GM12892 (cell line): ENCODE measurements around the gene PDHX. TPM values are rescaled to one million over a fixed set of nuclear protein-coding genes. Genes with fewer than 3 reads are reported as not detected.
A peak's percentile ranks its signal among the peaks of the same experiment; 100 is the strongest.
"Not testable (repeated sequence)": the region's sequence is repeated elsewhere in the genome, so short reads cannot be mapped to it uniquely, and the experiment has no call there.

Experiments used
- DNase-seq: peaks from one replicate; pipeline ENCODE4 v3.0.0; 2011; ENCODE audit not compliant: insufficient read length
- FAIRE-seq: peaks from 2 replicates; lab custom pipeline; 2011; peaks lifted over from hg19 to GRCh38; lab: Jason Lieb, UNC
- POLR2A ChIP-seq: IDR thresholded peaks from 2 replicates; pipeline ENCODE4 v1.6.1; 2011; ENCODE audit warnings: low read depth, low read length, control low read depth
- POLR2AphosphoS5 ChIP-seq: IDR thresholded peaks from 2 replicates; pipeline ENCODE4 v1.6.1; 2011; ENCODE audit warnings: low read depth, low read length, control low read depth
- TAF1 ChIP-seq: IDR thresholded peaks from 2 replicates; pipeline ENCODE4 v1.6.1; 2011; ENCODE audit warnings: low read depth, mild to moderate bottlenecking, control low read depth, low read length, borderline replicate concordance
- polyA plus RNA-seq: library from polyadenylated mRNA; unstranded; fragments of >200 nt; gene quantifications from one replicate; pipeline ENCODE4 v1.2.1, GENCODE V29; 2012; ENCODE audit warnings: missing spikeins, inconsistent platforms; ENCODE audit not compliant: missing spikeins

PDHX gene
- polyA plus RNA-seq, result 22.0 TPM

GRCh38 chr11:34916015-34916842 is at the start of gene PDHX, which contains the start of gene APIP:
Gene PDHX, plus strand, starts transcription at chr11:34916618. Its CDS starts 38 bp downstream, at chr11:34916656.
Gene APIP, minus strand, starts transcription at chr11:34916379. Its CDS starts 95 bp downstream, at chr11:34916284.
- FAIRE-seq (peak; percentile 98), DNase-seq (peak; percentile 89)
- TF ChIP-seq POLR2AphosphoS5 (peak; percentile 86), POLR2A (peak; percentile 99), TAF1 (peak; percentile 81; the same call in 1 of the 2 replicates)

- DNase-seq, result no peak
- FAIRE-seq, result no peak
- TF ChIP-seq POLR2A (no peak), POLR2AphosphoS5 (no peak), TAF1 (no peak)
Observed at GRCh38 chr11:34869425-34869824, 47.0 kb upstream of the PDHX start.

- no peak for TF ChIP-seq POLR2AphosphoS5
- TF ChIP-seq TAF1, result no peak
- no peak for TF ChIP-seq POLR2A
- FAIRE-seq (no peak), DNase-seq (no peak)
Observed at GRCh38 chr11:34870548-34871196, 45.7 kb upstream of the PDHX start.

GRCh38 chr11:34874202-34874601 is 42.2 kb upstream of the PDHX start:
- FAIRE-seq (no peak), DNase-seq (no peak)
- no peak for TF ChIP-seq TAF1
- no peak for TF ChIP-seq POLR2A
- TF ChIP-seq POLR2AphosphoS5, result no peak

- no peak for FAIRE-seq
- no peak for TF ChIP-seq POLR2AphosphoS5
- no peak for TF ChIP-seq TAF1
- TF ChIP-seq POLR2A, result no peak
- no peak for DNase-seq
Observed at GRCh38 chr11:34877375-34877975, 38.9 kb upstream of the PDHX start.

GRCh38 chr11:34881900-34882299 is 34.5 kb upstream of the PDHX start:
- FAIRE-seq (no peak), DNase-seq (no peak)
- TF ChIP-seq TAF1, result no peak
- no peak for TF ChIP-seq POLR2A
- no peak for TF ChIP-seq POLR2AphosphoS5

DNA sequence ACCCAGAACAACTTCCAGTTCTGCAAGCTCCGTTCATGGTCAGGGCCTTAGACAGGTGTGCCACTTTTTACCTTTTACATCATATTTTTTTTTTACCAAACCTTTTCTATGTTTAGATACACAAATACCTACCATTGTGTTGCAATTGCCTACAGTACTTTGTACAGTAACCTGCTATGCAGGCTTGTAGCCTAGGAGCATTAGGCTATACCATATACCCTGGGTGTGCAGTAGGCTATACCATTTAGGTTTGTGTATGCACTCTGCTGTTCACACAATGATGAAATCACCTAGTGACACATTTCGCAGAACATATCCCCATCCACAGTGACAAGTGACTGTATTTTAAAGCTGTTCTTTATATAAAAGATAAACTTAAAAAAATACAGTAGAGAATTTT is 29.8 kb upstream of the PDHX start:
- no peak for DNase-seq

DNA sequence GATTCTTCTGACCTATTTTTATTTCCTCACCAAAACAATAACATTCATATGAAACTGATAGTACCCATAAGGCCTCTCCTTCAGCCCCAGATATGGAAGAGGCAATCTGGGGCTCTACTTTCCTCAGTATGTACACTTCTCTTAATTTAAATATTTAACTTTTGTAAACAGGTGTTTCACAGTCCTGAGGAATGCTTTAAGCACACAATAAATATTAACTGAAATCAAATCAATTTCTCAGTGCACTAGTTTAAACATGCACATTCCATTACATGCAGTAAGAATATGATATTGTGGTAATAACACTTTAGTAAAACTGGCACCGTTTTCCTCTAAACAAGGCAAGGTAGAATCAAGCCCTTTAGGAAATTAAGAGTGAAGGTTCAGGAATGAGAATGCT is 29.2 kb upstream of the PDHX start:
- no peak for TF ChIP-seq POLR2AphosphoS5
- TF ChIP-seq TAF1, result no peak
- TF ChIP-seq POLR2A, result no peak
- DNase-seq, result no peak
- no peak for FAIRE-seq

More for the DNA sequence above, 29.8 kb upstream of the PDHX start:
- no peak for FAIRE-seq
- no peak for TF ChIP-seq POLR2A
- no peak for TF ChIP-seq TAF1
- TF ChIP-seq POLR2AphosphoS5, result no peak

- FAIRE-seq, result no peak
- no peak for DNase-seq
- TF ChIP-seq TAF1 (no peak), POLR2A (no peak), POLR2AphosphoS5 (no peak)
Observed at GRCh38 chr11:34890089-34890488, 26.3 kb upstream of the PDHX start.

- FAIRE-seq (peak; percentile 30), DNase-seq (no peak)
- TF ChIP-seq TAF1 (no peak), POLR2A (no peak), POLR2AphosphoS5 (no peak)
Observed at GRCh38 chr11:34890812-34891211, 25.6 kb upstream of the PDHX start.

- TF ChIP-seq POLR2AphosphoS5 (no peak), TAF1 (no peak), POLR2A (no peak)
- FAIRE-seq (no peak), DNase-seq (no peak)
Observed at GRCh38 chr11:34891611-34892010, 24.8 kb upstream of the PDHX start.

DNA sequence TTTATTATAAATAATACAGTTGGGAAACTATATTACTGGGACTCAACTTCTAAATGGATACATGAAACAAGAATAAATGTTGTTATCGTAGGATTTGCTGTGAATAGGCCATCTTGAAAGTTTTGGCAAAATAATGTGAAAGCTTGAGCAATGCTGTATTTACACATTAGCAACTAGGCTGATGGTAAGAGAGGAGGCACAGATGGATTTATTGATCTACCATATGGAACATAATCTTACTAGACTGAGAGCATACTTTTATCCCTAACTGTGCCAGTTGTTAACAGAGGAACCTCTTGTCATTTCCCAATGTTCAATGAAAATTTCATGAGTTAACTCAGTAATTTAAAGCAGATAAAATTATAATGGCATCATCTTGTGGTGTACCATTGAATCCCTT is 23.0 kb upstream of the PDHX start:
- FAIRE-seq (no peak), DNase-seq (no peak)
- TF ChIP-seq POLR2A (no peak), POLR2AphosphoS5 (no peak), TAF1 (no peak)

DNA sequence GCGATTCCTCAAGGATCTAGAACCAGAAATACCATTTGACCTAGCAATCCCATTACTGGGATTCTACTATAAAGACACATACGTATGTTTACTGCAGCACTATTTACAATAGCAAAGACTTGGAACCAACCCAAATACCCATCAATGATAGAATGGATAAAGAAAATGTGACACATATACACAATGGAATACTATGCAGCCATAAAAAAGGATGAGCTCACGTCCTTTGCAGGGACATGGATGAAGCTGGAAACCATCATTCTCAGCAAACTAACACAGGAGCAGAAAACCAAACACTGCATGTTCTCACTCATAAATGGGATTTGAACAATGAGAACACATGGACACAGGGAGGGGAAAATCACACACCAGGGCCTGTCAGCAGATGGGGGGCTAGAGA is 20.2 kb upstream of the PDHX start:
- DNase-seq, FAIRE-seq: not testable (repeated sequence)
